ENCODE results near the gene C14orf180.

- TF ChIP-seq BCL3 (IDR thresholded peaks at IDR 0.05) (no peak), CHD2 (IDR thresholded peaks at IDR 0.05; ENCODE audit: low read length, partially characterized antibody) (no peak), MYC (IDR thresholded peaks at IDR 0.05; ENCODE audit: borderline replicate concordance, low read length) (no peak), RAD21 (conservative IDR thresholded peaks at IDR 0.05 in 1 of 2, IDR thresholded peaks at IDR 0.05 in 1 of 2) (no peak)
Observed at GRCh38 chr14:104558231-104559027, 21.1 kb upstream of the C14orf180 start.
